Tibial nerve (tissue), 4 donors: ENCODE measurements around the gene CCL3.
"Not testable (repeated sequence)": the region's sequence is repeated elsewhere in the genome, so short reads cannot be mapped to it uniquely, and the experiment has no call there.

Experiments
- EP300 ChIP-seq, 2 donors: sonication (generic); formaldehyde crosslinking; IDR thresholded peaks; one replicate each; pipeline ENCODE4 v1.6.1; 2017; ENCODE audit warnings: antibody characterized with exemption in 2 of 2, mild to moderate bottlenecking in 1 of 2
- POLR2A ChIP-seq, 2 donors: fragments of 450-650 bp; IDR thresholded peaks; one replicate each; pipeline ENCODE4 v1.6.1; 2017; ENCODE audit warnings: antibody characterized with exemption in 2 of 2, mild to moderate bottlenecking in 2 of 2, moderate library complexity in 2 of 2
- TF ChIP-seq, protein P1 (sequence below), 5 experiments: fragments of 200-600 bp in 3 of 5; fragments of 450-650 bp in 2 of 5; sonication (generic) in 3 of 5; IDR thresholded peaks; one replicate each; pipeline ENCODE4 v1.5.1; 2016 to 2019; ENCODE audit warnings: antibody characterized with exemption in 5 of 5, mild to moderate bottlenecking in 3 of 5, moderate library complexity in 2 of 5

DNA sequence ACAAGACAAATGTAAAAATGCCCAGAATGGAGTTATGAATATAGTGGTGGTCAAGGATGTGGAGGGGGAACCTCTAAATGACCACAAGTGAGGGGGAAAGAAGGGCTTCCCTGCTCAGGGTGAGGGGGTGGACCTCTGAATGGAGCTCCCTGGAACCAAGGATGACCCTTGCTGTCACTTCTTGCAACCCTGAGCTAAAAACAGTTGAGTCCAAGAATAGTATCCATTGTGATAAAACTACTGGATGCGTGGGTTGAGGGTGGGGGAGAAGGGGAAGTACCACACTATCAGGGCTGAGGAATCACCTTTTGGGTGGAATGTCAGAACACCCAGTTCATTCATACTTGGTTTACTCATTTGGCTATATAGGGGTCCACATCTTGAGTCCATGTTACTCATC, 9.1 kb upstream of the CCL3 start:
- TF ChIP-seq, protein P1, sequence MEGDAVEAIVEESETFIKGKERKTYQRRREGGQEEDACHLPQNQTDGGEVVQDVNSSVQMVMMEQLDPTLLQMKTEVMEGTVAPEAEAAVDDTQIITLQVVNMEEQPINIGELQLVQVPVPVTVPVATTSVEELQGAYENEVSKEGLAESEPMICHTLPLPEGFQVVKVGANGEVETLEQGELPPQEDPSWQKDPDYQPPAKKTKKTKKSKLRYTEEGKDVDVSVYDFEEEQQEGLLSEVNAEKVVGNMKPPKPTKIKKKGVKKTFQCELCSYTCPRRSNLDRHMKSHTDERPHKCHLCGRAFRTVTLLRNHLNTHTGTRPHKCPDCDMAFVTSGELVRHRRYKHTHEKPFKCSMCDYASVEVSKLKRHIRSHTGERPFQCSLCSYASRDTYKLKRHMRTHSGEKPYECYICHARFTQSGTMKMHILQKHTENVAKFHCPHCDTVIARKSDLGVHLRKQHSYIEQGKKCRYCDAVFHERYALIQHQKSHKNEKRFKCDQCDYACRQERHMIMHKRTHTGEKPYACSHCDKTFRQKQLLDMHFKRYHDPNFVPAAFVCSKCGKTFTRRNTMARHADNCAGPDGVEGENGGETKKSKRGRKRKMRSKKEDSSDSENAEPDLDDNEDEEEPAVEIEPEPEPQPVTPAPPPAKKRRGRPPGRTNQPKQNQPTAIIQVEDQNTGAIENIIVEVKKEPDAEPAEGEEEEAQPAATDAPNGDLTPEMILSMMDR (IDR thresholded peaks at IDR 0.05), result not testable (repeated sequence)
- TF ChIP-seq EP300, POLR2A (IDR thresholded peaks at IDR 0.05): not testable (repeated sequence)
